Ishikawa (cell line): ENCODE results near the gene BDH2.

Source experiments
- CEBPB ChIP-seq: IDR thresholded peaks from 2 replicates; pipeline ENCODE4 v1.6.1; 2012
- CREB1 ChIP-seq: IDR thresholded peaks from 2 replicates; pipeline ENCODE4 v1.6.1; 2012; ENCODE audit warnings: low read depth
- EGR1 ChIP-seq: IDR thresholded peaks from 2 replicates; pipeline ENCODE4 v1.6.1; 2012
- EP300 ChIP-seq: IDR thresholded peaks from 2 replicates; pipeline ENCODE4 v1.6.1; 2012; ENCODE audit warnings: borderline replicate concordance
- FOXM1 ChIP-seq: IDR thresholded peaks from 2 replicates; pipeline ENCODE4 v1.6.1; 2012; ENCODE audit warnings: low read depth, borderline replicate concordance
- MAX ChIP-seq: IDR thresholded peaks from 2 replicates; pipeline ENCODE4 v1.6.1; 2012
- NFIC ChIP-seq: IDR thresholded peaks from 2 replicates; pipeline ENCODE4 v1.6.1; 2012
- RAD21 ChIP-seq: IDR thresholded peaks from 2 replicates; pipeline ENCODE4 v1.6.1; 2012; ENCODE audit warnings: low read depth
- REST ChIP-seq: IDR thresholded peaks from 2 replicates; pipeline ENCODE4 v1.6.1; 2012; ENCODE audit warnings: low read depth, mild to moderate bottlenecking
- TAF1 ChIP-seq: IDR thresholded peaks from 2 replicates; pipeline ENCODE4 v1.6.1; 2012; ENCODE audit warnings: low read depth, mild to moderate bottlenecking
- TCF12 ChIP-seq: IDR thresholded peaks from 2 replicates; pipeline ENCODE4 v1.6.1; 2012; ENCODE audit warnings: low read depth
- TEAD4 ChIP-seq: IDR thresholded peaks from 2 replicates; pipeline ENCODE4 v1.6.1; 2012
- YY1 ChIP-seq: IDR thresholded peaks from 2 replicates; pipeline ENCODE4 v1.6.1; 2012; ENCODE audit warnings: low read depth
- ZBTB7A ChIP-seq: IDR thresholded peaks from 2 replicates; pipeline ENCODE4 v1.6.1; 2012; ENCODE audit warnings: low read depth
- TF ChIP-seq, protein P1 (sequence below): IDR thresholded peaks from 2 replicates; pipeline ENCODE4 v1.6.1; 2012

Gene BDH2

DNA sequence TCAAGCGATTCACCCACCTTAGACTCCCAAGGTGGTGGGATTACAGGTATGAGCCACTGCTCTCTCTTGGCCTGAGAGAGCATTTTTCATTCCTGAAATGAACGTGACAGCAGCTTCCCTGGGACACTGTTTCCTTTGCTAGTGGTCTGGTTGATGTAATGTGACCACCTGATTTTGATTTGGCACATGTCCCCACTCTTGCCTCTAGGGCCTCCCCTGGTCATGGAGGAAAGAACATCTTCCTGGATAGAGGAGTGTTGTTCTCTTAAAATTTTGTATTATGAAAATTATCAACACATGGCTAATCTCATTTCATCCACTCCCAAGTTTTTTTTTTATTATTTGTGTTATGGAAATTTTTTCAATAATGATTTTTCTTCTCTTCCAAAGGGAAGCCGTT, 46.9 kb downstream of the BDH2 start:
- no peak for TF ChIP-seq NFIC
- TF ChIP-seq FOXM1 = no peak
- TF ChIP-seq RAD21 = no peak
- no peak for TF ChIP-seq TAF1
- TF ChIP-seq EP300 = no peak
- TF ChIP-seq YY1 = no peak
- TF ChIP-seq REST = no peak
- no peak for TF ChIP-seq CREB1
- TF ChIP-seq ZBTB7A = no peak
- TF ChIP-seq TCF12 = no peak
- no peak for TF ChIP-seq MAX
- TF ChIP-seq TEAD4 = no peak
- TF ChIP-seq CEBPB = no peak
- no peak for TF ChIP-seq EGR1
- TF ChIP-seq, protein P1, sequence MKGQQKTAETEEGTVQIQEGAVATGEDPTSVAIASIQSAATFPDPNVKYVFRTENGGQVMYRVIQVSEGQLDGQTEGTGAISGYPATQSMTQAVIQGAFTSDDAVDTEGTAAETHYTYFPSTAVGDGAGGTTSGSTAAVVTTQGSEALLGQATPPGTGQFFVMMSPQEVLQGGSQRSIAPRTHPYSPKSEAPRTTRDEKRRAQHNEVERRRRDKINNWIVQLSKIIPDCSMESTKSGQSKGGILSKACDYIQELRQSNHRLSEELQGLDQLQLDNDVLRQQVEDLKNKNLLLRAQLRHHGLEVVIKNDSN = no peak

DNA sequence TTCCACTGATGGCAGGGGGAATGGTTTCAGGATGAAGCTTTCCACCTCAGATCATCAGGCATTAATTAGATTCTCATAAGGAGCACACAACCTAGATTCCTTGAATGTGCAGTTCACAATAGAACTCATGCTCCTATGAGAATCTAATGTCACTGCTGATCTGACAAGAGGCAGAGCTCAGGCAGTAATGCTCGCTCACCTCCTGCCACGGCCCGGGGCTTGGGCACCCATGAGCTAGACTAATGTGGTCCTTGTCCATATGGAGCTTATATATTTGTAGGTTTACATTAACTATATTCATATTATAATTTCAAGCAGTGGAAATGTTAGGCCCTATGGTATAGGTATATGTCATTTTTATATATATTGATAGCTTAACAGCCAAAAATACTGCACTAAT, 47.5 kb downstream of the BDH2 start:
- TF ChIP-seq REST (no peak), CEBPB (no peak), EGR1 (no peak), TCF12 (no peak), TAF1 (no peak), TEAD4 (no peak), MAX (no peak), RAD21 (no peak), FOXM1 (no peak), NFIC (no peak), YY1 (no peak), ZBTB7A (no peak), EP300 (no peak), CREB1 (no peak)
- TF ChIP-seq, protein P1 = no peak

DNA sequence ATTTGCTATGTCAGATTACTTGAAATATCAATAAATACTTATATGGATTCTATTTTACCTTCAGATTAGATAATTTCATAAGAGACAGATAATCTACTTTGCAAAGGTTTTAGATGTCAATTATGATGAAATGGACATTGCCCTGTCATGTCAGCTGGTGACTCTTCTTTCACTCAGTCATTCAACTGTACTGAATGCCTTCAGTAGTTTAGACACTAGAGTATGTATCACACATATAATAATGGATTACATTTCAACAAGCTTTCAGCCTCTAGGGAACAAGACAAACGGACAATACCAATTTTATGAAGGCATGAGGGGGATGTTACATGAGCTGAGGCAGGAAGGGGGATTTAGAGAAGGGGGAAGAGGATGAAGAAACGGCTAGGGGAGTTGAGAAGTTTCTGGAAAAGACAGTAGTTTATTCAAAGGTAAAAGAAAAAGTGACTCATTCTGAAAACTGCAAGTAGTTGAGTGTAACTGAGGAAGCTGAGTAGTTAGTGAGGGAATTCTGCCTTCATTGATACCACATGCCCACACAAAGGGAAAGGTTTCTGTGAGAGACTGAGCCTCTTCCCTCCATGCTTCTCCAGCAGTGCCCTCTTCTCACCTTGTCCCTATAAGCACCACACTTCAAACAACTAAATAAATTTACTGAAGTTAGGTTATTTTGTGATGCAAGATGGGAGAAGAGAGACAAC, 48.7 kb downstream of the BDH2 start:
- TF ChIP-seq RAD21 (no peak), CEBPB (no peak), TAF1 (no peak), CREB1 (no peak), MAX (no peak), EP300 (no peak), TEAD4 (no peak)
- TF ChIP-seq, protein P1 = no peak

GRCh38 chr4:103046416-103047290, 53.0 kb downstream of the BDH2 start:
- TF ChIP-seq RAD21 (peak; percentile 58), YY1 (no peak)

DNA sequence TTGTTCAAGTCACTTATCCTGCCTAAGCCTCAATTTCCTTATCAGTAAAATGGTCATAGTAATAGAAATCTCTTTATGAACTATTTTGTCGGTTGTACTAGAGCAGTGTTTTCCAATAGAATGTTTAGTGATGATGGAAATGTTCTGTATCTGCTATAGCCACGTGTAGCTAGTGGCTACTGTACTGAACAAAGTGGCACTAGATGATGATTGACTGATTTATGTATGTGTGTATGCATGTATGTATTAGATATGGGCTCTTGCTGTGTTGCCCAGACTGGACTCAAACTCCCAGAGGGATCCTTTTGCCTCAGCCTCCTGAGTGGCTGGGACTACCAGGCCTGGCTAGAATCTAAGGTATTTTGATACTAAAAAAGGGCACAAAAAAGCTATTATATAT, 55.5 kb downstream of the BDH2 start:
- no peak for TF ChIP-seq ZBTB7A
- no peak for TF ChIP-seq TAF1
- TF ChIP-seq TCF12 = no peak
- TF ChIP-seq REST = no peak
- no peak for TF ChIP-seq RAD21
- TF ChIP-seq TEAD4 = no peak
- no peak for TF ChIP-seq CEBPB
- TF ChIP-seq YY1 = no peak
- no peak for TF ChIP-seq FOXM1
- no peak for TF ChIP-seq CREB1
- TF ChIP-seq, protein P1 = no peak
- no peak for TF ChIP-seq EP300
- no peak for TF ChIP-seq MAX
- TF ChIP-seq EGR1 = no peak
